HFF-Myc (cell line): ENCODE measurements around the gene ANKLE2.

Experiments used
- DNase-seq: peaks from one replicate; pipeline ENCODE4 v3.0.0-alpha.2; 2011; ENCODE audit warnings: low read depth; ENCODE audit errors: extremely low read depth
- H3K4me3 ChIP-seq: replicated peaks from 2 replicates; pipeline ENCODE4 v1.5.1; 2011; ENCODE audit warnings: low read depth, mild to moderate bottlenecking, control low read depth, low read length
- CTCF ChIP-seq: IDR thresholded peaks from 2 replicates; pipeline ENCODE4 v1.5.1; 2012; ENCODE audit warnings: mild to moderate bottlenecking, low read depth, low read length, control low read depth; ENCODE audit errors: missing control alignments

The ANKLE2 gene

GRCh38 chr12:132690112-132690511 lies 71.5 kb downstream of the ANKLE2 start:
- no peak for DNase-seq

GRCh38 chr12:132689227-132689626 lies 72.4 kb downstream of the ANKLE2 start:
- TF ChIP-seq CTCF, result no peak
- no peak for DNase-seq

More at GRCh38 chr12:132690112-132690511, 71.5 kb downstream of the ANKLE2 start:
- no peak for TF ChIP-seq CTCF
- no peak overlapping the region for H3K4me3 ChIP-seq

GRCh38 chr12:132687211-132688164 lies 74.1 kb downstream of the ANKLE2 start, which contains the start of the genes POLE and PXMP2:
POLE (minus strand) TSS chr12:132687342; CDS start chr12:132687315, 27 bp downstream.
PXMP2 (plus strand) TSS chr12:132687587; CDS start chr12:132687671, 84 bp downstream.
- peak; percentile 73 for DNase-seq
- TF ChIP-seq CTCF, result no peak
- peak within 1 kb of the TSS; percentile 61 for H3K4me3 ChIP-seq

More at GRCh38 chr12:132689227-132689626, 72.4 kb downstream of the ANKLE2 start:
- peak overlapping the region; percentile 19 for H3K4me3 ChIP-seq

GRCh38 chr12:132686825-132687210 lies 74.8 kb downstream of the ANKLE2 start:
- DNase-seq, result no peak

GRCh38 chr12:132685400-132685799 lies 76.2 kb downstream of the ANKLE2 start:
- H3K4me3 ChIP-seq, result peak overlapping the region; percentile 61
- DNase-seq, result no peak

More at GRCh38 chr12:132686825-132687210, 74.8 kb downstream of the ANKLE2 start:
- H3K4me3 ChIP-seq, result peak overlapping the region; percentile 61
- TF ChIP-seq CTCF, result no peak

GRCh38 chr12:132677492-132677891 lies 84.1 kb downstream of the ANKLE2 start:
- TF ChIP-seq CTCF, result no peak
- no peak overlapping the region for H3K4me3 ChIP-seq
- DNase-seq, result no peak

More at GRCh38 chr12:132685400-132685799, 76.2 kb downstream of the ANKLE2 start:
- TF ChIP-seq CTCF, result no peak
